HG03521 (cell line): ENCODE results near the gene MSH3.
"Not testable (repeated sequence)": the region's sequence is repeated elsewhere in the genome, so short reads cannot be mapped to it uniquely, and the experiment has no call there.

Source experiments
- ATAC-seq: cut with Tn5 transposase; IDR thresholded peaks from one replicate; pipeline ENCODE4 v1.9.1; 2021; ENCODE audit warnings: mild to moderate bottlenecking, moderate library complexity; ENCODE audit not compliant: unreplicated experiment

Gene MSH3

DNA sequence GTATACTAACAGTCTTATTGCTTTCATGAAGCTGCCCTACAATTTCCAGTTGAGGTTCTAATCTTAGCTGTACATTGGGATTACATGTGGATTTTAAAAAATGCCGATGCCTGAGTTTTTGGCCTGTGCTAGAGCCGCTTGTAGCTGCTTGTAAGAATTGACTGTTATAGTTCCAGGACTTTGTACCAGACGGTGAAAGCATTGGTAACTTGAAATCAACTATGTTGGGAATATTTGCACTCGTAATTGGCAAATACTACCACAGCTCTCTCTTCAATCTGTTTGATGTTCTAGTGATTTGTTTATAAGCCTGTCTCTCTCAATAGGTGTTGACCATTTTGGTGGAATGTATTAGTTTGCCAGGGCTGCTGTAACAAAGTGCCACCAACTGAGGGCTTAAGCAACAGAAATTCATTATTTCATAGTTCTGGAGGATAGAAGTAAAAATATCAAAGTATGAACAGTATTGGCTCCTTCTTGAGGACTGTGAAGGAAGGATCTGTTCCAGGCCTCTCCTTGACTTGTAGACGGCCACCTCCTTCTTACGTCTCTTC, 50.8 kb downstream of the MSH3 start:
- no peak for ATAC-seq

DNA sequence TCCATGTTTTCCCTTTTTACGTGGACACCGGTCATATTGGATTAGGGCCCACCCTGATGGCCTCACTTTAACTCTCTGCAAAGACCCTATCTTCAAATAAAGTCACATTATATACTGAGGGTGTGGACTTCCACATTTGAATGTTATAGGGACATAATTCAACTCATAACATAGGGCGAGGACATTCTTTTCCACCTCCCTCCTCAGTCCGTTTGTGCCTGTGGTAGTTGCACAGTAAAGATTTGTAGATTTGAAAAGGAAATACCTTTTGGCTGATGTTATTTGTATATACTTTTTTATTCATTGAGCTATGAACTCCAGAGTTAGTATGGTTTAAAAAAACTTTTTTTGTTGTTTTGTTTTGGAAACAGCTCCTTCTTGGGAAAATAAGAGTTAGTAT, 51.3 kb downstream of the MSH3 start:
- ATAC-seq = no peak

DNA sequence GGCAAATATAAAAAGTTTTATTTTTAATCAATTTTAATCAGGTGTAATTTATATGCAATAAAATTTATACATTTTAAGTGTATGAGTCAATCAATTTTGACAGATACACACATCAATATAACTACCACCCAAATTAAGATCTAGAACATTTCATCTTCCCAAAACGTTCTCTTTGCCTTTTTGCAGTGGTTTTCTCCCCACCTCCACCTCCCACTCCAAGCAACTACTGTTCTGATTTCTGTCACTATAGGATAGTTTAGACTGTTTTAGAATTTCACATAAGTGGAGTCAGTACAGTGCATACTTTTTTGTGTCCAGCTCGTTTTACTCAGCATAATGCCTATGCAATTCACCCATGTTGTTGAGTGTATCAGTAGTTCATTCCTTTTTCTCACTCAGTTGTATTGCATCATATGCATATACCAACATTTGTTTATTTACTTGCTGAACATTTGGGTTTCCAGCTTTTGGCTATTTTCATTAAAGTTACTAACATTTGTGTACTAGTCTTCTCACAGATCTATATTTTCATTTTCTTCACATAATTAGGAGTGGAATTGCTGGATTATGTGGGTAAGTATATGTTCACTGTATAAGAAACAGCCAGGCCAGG, 52.5 kb downstream of the MSH3 start:
- ATAC-seq = no peak

- no peak for ATAC-seq
These were observed 53.2 kb downstream of the MSH3 start for GRCh38 chr5:80707645-80708044.

DNA sequence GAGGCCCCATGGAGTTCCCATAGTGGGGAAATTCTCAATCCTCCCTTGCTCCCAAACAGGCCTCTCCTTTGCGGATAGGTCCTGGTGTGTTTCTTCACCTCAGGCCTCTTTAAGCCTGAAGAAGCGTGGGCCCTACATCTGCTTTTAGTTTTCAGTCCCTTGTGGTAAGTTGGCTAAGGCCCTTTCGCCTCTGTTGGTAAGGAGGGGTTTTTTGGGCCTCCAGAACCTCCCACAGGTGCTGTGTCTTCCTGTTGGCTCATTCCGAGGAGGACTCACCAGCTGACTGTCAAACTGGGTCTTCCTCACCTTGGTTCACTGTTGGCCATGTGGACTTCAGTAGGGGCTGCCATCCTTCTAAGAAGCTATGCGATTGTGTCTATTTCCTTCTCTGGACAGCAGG, 56.8 kb downstream of the MSH3 start:
- no peak for ATAC-seq

DNA sequence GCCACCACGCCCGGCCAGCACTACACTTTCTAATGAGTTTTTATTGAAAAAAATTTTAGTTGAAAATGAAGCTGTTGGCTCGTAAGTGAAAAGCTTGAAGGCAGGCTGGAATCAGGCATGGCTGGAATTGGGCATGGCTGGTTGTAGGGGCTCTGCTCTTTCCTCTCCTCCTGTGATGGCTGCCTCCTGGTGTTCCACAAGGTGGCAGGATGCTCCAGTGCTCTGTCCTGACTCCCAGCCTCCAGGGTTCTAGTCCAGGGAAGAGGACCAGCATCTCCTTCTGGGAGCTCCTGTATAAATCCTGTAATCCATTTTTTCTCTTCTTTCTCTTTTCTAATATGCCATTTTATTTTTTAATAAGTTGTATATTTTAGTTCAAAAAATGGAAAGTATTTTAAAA, 57.5 kb downstream of the MSH3 start:
- no peak for ATAC-seq

- ATAC-seq = no peak
These were observed 58.5 kb downstream of the MSH3 start for GRCh38 chr5:80712919-80713318.

DNA sequence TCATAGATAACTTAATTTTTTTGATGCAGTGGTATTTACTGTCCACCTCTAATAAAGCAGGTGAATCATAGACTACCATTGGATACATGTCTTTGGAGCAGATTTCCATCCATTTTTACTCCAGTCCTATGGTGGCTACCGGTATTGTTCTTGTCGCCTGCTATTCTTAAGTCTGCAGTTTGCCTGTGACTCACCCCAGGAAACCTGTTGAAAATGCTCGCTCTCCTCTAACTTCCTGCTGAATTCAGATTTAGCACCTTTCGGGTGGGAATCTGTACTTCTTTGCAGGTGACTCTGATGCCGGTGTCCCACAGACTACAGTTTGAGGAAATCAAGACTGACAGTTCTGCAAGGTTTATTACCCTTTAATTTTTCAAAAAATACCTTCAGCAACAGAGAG, 59.2 kb downstream of the MSH3 start:
- ATAC-seq = no peak

DNA sequence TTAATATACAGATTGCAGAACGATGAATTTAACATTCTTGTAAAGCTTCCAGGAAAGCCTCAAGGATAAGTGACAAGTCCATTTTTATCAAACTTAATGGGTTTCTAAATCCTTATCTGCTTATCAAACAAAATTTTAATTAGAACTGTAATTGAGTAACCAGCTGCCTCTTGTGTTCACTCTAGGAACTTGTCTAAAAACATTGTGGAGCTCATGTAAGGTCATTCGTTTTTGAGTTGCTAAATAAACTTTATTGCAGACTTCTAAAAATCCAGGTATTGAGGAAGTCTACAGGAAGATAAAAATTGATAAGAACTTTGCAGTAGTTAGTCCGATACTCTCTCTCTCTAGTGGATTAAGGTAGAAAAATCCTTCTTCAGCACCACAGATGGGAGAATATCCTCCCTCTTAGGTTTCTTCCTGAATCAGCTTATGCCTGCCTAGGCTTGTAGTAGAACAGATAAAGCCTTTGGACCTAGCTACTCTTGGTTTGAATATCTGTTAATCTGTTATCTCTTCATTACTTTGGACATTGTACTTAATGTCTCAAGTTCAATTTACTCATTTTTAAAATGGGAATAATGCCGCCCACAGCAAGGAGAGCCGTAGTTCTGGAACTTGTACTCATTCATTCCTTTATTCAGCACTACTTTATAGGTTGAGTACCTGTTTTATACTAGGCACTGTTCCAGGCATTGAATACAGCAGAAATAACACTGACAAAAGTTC, 60.3 kb downstream of the MSH3 start:
- ATAC-seq = no peak

- ATAC-seq = no peak
These were observed 61.4 kb downstream of the MSH3 start for GRCh38 chr5:80715887-80716286.

DNA sequence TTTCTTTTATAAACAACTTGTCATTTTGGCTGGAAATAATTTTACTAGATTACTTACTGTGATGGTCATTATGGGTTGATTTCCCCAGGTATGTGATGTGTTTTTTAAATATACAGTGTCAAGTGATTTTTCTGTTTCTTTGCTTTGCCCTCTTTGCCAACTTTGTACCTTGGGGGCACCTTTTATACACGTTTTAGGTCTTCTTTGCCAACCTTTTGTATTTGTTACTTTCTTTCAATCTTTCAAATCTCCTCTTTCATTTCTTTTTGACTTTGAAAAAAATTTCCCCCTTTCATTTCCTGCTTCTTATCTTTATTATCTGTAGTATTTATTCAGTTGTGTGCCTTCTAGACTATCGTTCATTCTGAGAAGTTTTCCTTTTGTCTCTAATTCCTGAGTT, 65.7 kb downstream of the MSH3 start:
- ATAC-seq = no peak

DNA sequence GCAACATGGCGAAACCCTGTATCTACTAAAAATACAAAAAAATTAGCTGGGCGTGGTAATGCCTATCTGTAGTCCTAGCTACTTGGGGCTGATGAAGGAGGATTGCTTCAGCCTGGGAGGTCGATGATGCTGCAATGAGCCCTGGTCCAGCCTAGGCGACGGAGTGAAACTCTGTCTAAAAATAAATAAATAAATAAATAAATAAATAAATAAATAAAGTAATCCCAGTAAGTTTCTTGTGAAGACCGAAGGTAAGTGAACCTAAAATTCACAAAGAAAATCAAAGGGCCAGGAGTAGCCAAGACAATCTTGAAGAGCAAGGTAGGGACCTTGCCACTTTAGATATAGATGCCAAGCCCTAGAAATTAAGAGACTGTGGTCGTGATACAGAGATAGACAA, 68.5 kb downstream of the MSH3 start:
- no peak for ATAC-seq

DNA sequence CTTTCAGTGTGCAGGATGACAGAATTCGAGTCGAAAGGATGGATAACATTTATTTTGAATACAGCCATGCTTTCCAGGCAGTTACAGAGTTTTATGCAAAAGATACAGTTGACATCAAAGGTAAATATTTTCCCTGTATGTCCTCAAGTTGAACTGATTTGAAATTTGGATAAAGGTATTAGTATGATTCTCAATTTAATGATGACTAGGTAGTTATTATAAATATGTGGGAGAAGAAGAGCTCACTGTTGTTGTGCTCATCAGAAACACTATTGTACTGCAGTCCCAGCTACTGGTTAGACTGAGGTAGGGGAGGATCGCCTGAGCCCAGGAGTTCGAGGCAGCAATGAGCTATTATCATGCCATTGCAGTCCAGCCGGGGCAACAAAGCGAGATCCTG, 71.0 kb downstream of the MSH3 start:
- no peak for ATAC-seq

DNA sequence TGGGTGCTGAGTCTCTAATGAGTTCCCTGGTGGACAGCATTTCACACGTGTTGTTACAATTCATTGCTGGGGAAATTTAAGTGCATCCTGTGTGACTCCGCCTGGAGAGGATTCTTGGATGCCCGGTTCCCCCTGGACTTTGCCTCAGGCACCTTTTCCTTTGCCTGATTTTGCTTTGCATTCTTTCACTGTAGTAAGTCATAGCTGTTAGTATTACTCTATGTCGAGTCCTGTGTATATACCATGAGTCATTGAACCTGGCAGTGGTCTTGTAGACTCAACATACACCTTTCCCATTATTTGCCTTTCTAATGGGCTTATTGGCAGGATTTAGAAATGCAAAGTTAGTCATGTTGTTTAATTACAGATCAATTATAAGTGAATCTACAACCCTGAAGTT, 82.3 kb downstream of the MSH3 start:
- ATAC-seq = no peak

- ATAC-seq = no peak
These were observed 84.0 kb downstream of the MSH3 start for GRCh38 chr5:80738466-80738865.

DNA sequence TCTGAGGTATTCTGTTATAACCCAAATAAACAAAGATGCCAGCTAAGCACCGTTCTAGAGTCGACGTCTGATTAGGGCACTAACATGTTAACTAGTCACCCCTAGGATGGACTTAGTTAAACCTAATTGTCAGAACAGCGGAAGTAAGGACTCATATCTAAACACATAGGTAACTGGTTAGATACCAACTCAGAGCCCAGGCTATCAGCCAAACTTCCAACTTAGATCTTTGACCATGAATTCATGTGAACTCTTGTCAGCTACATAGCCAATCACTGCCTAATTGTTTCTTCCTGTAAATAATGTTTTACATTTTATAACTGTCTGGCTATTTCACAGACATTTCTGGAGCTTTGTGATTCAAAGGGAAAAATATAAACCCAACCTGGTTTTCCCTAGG, 84.6 kb downstream of the MSH3 start:
- ATAC-seq = no peak

- ATAC-seq = no peak
These were observed 85.0 kb downstream of the MSH3 start for GRCh38 chr5:80739496-80739895.

DNA sequence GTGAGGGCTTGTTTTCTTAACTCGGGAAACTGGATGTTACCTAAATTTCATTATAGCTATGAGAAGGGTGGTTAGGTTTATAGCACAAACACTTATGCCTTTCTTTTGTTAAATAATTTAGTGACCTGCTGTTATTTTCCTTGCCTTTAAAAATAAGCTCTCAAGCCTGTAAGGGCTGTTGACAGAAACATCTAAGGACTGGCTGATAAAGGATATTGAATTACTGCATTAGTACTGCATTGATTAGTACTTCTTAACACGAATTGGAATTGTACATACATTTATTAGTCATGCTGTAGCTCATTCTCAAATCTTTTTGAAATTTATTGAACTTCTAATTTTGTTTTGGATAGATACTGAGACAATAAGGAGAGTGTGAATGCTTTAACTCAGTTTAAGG, 85.4 kb downstream of the MSH3 start:
- no peak for ATAC-seq

DNA sequence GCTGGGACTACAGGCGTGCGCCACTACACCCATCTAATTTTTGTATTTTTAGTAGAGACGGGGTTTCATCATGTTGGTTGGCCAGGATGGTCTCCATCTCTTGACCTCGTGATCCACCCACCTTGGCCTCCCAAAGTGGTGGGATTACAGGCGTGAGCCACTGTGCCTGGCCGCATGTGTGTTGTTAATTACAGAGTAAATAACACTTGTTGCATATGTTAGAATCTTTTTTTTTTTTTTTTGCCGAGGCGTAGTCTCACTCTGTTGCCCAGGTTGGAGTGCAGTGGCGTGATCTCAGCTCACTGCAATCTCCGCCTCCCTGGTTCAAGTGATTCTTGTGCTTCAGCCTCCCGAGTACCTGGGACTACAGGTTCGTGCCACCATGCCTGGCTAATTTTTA, 86.0 kb downstream of the MSH3 start:
- not testable (repeated sequence) for ATAC-seq

GRCh38 chr5:80740999-80741398, 86.5 kb downstream of the MSH3 start:
- ATAC-seq = no peak

DNA sequence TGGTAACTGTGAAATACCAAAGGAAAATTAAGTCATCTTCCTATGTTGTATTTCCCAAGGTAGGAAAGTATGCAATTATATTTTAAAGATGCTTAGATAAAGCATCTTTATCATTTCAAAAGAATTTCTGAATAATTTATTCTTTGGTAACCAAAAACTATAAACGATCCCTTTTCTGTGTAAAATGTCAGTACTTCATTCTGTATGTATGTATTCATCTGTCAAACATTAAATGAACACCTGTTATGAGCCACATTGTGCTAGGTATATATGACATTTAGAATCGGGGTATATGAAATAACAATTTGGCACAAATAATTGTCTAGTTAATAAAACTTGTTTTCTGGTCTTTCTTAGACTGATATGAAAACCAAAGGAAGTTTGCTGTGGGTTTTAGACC, 89.7 kb downstream of the MSH3 start:
- ATAC-seq = no peak

- no peak for ATAC-seq
These were observed 91.0 kb downstream of the MSH3 start for GRCh38 chr5:80745490-80745889.

GRCh38 chr5:80747922-80748321, 93.5 kb downstream of the MSH3 start:
- ATAC-seq = no peak
